Vagina (tissue), 2 donors: ENCODE measurements around the gene TRIM65.

Source experiments
- CTCF ChIP-seq, 3 experiments: fragments of 450-650 bp in 2 of 3; fragments of 200-600 bp in 1 of 3; sonication (generic) in 1 of 3; IDR thresholded peaks; one replicate each; pipeline ENCODE4 v1.5.1; 2017 to 2019; ENCODE audit warnings: antibody characterized with exemption in 3 of 3, mild to moderate bottlenecking in 2 of 3, moderate library complexity in 2 of 3
- POLR2A ChIP-seq, 2 donors: fragments of 450-650 bp; IDR thresholded peaks; one replicate each; pipeline ENCODE4 v1.6.1; 2017; ENCODE audit warnings: antibody characterized with exemption in 2 of 2, mild to moderate bottlenecking in 2 of 2, moderate library complexity in 2 of 2
- POLR2AphosphoS5 ChIP-seq, 2 donors: sonication (generic); formaldehyde crosslinking; IDR thresholded peaks; one replicate each; pipeline ENCODE4 v1.9.0; 2017; ENCODE audit warnings: antibody characterized with exemption in 2 of 2, mild to moderate bottlenecking in 2 of 2, low read depth in 1 of 2; ENCODE audit not compliant: insufficient read depth in 1 of 2

GRCh38 chr17:75843577-75844529 lies 52.9 kb downstream of the TRIM65 start, which contains the start of gene UNC13D:
- TF ChIP-seq POLR2A (IDR thresholded peaks at IDR 0.05): no peak
- TF ChIP-seq CTCF (IDR thresholded peaks at IDR 0.05): no peak
- TF ChIP-seq POLR2AphosphoS5 (IDR thresholded peaks at IDR 0.05; ENCODE audit: insufficient read depth in 1 of 2, low read depth in 1 of 2): peak in 1 of 2 donors; percentile 28
